ENCODE data around the gene HINFP. TPM values are rescaled to one million over a fixed set of nuclear protein-coding genes. Genes with fewer than 3 reads are reported as not detected.

The HINFP gene
- total and polyA plus RNA-seq, 9 of the 15 experiments (the other 6 are each of a cell fraction or from before 2014, with no cell fraction given): 13.8 to 34.1 (median 22.5) TPM

GRCh38 chr11:119091966-119092879, 29.2 kb upstream of the HINFP start (continued):
- TF ChIP-seq MYBL2 (IDR thresholded peaks at IDR 0.05; ENCODE audit: low read depth) (no peak), MYBL2 (CRISPR knock-in tag; IDR thresholded peaks at IDR 0.05; ENCODE audit: borderline replicate concordance) (no peak), ZNF75A (CRISPR knock-in tag; IDR thresholded peaks at IDR 0.05) (no peak), DLX4 (CRISPR knock-in tag; IDR thresholded peaks at IDR 0.05) (no peak), POLR2A (conservative IDR thresholded peaks at IDR 0.05) (peak; percentile 47; the same call in 1 of the 2 replicates), ZNF507 (tag; conservative IDR thresholded peaks at IDR 0.05) (no peak), HMG20A (CRISPR knock-in tag; conservative IDR thresholded peaks at IDR 0.05) (no peak), TFAP4 (CRISPR knock-in tag; IDR thresholded peaks at IDR 0.05; ENCODE audit: borderline replicate concordance) (0 out of 2 replicates have a peak, but pooled peaks have one; percentile 5), MAZ (CRISPR knock-in tag; conservative IDR thresholded peaks at IDR 0.05 in 1 of 2, IDR thresholded peaks at IDR 0.05 in 1 of 2) (no peak), ZNF764 (CRISPR knock-in tag; IDR thresholded peaks at IDR 0.05; ENCODE audit: low read depth) (no peak), ZFPM2 (CRISPR knock-in tag; IDR thresholded peaks at IDR 0.05) (no peak), MTA3 (IDR thresholded peaks at IDR 0.05; ENCODE audit: borderline replicate concordance) (no peak), ZNF668 (CRISPR knock-in tag; IDR thresholded peaks at IDR 0.05) (no peak), SIN3A (IDR thresholded peaks at IDR 0.05; ENCODE audit: borderline replicate concordance in 2 of 2, control insufficient read depth in 1 of 2, low read depth in 2 of 2, low read length in 2 of 2) (peak in 1 of 2 experiments; percentile 32; a peak in 1 of 4 replicates), MBD1 (CRISPR knock-in tag; IDR thresholded peaks at IDR 0.05) (no peak), RCOR1 (IDR thresholded peaks at IDR 0.05; ENCODE audit: borderline replicate concordance in 1 of 2, low read depth in 2 of 2, low read length in 2 of 2) (0 out of 4 replicates have a peak, but pooled peaks of 1 of the 2 experiments have one; percentile 9), ARID3A (IDR thresholded peaks at IDR 0.05; ENCODE audit: borderline replicate concordance, low read depth, low read length) (no peak), NCOR1 (IDR thresholded peaks at IDR 0.05) (peak; percentile 23; the same call in 1 of the 2 replicates), SUPT5H (IDR thresholded peaks at IDR 0.05) (peak; percentile 41; the same call in 1 of the 2 replicates), NFIC (IDR thresholded peaks at IDR 0.05) (peak; percentile 51; the same call in 1 of the 2 replicates), JUND (IDR thresholded peaks at IDR 0.05; ENCODE audit: borderline replicate concordance, low read depth, low read length) (no peak), JUND (tag; IDR thresholded peaks at IDR 0.05; ENCODE audit: borderline replicate concordance, low read depth, low read length) (0 out of 3 replicates have a peak, but pooled peaks have one; percentile 17)
